Right lobe of liver (tissue), 4 donors: ENCODE measurements around the gene EMP3.
"Not testable (repeated sequence)": the region's sequence is repeated elsewhere in the genome, so short reads cannot be mapped to it uniquely, and the experiment has no call there.

Source experiments
- CTCF ChIP-seq, 4 donors: fragments of 200-600 bp in 3 of 4; fragments of 450-650 bp in 1 of 4; IDR thresholded peaks; one replicate each; pipeline versions ENCODE4 v1.5.1 to v1.8.0; 2016 to 2022; ENCODE audit warnings: antibody characterized with exemption in 4 of 4, mild to moderate bottlenecking in 2 of 4
- POLR2A ChIP-seq: fragments of 450-650 bp; IDR thresholded peaks from one replicate; pipeline ENCODE4 v1.6.1; 2017; ENCODE audit warnings: antibody characterized with exemption, mild to moderate bottlenecking
- donor health status: DM: no; HTN: no; CAD: no.
- donor health status: DM: no; HTN: no; CAD: no.
- donor health status: DM: no; HTN: yes; CAD: no.

- TF ChIP-seq CTCF (IDR thresholded peaks at IDR 0.05); POLR2A: not testable (repeated sequence)
These were observed 33.9 kb upstream of the EMP3 start for GRCh38 chr19:48291489-48291815.
